GM23248 (cell line): ENCODE data around the gene SLC9A4.

Experiments used
- EZH2 ChIP-seq: fragments of 200-600 bp; sonication (generic); IDR thresholded peaks from 2 replicates; pipeline ENCODE4 v1.6.1; 2018; ENCODE audit warnings: antibody characterized with exemption, mild to moderate bottlenecking; ENCODE audit not compliant: insufficient read depth, poor library complexity, severe bottlenecking
- EZH2phosphoT487 ChIP-seq: fragments of 200-600 bp; sonication (generic); IDR thresholded peaks from 2 replicates; pipeline ENCODE4 v1.6.1; 2018; ENCODE audit warnings: antibody characterized with exemption, moderate library complexity, mild to moderate bottlenecking, low read depth; ENCODE audit not compliant: insufficient read depth

DNA sequence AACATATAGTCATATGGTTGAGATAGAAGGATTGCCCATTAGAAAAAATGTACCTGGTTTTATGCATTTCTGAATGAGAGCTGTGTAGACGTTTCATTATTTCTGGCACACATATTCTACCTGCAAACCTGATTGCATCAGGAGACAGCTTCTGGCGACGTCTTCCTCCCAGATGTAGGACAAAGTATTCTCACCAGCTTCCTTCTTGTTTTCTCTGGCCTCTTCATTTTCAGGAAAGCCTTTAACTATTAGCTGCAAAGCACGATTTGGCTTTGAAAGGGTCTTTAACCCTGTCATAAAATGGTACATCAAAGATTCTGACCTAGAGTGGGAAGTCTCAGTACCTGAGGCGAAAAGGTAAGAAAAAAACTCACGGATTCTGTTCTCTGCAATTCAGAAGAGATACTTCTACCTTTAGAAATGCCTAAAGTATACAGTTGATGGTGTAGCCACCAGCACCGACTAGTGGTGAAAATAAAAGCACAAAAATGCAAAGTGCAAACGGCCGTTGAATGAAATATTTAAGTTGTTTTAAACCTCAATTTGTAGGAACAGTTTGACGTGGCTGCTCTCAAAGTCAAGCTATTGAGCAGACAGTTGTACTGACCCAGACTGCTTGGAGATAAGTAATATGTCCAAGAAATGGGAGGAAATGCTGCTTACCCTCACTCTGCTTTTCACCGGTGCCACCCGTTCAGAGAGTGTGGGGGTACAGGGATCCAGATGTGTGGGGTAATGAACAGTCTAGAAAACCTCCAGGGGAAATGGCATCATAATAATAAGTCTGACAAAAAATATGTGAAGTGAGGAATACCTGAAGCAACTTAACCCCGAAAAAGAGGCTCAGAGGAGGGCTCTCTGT is 29.8 kb upstream of the SLC9A4 start:
- TF ChIP-seq EZH2phosphoT487 (no peak), EZH2 (no peak)
